Measurements from ENCODE around the gene ZNF697.

ZNF697 gene

GRCh38 chr1:119647734-119648619 is at the start of gene ZNF697:
ZNF697 (minus strand) TSS chr1:119648266; CDS start chr1:119626100, 22,166 bp downstream.
- peak; percentile 94 to 97 for DNase-seq

GRCh38 chr1:119697598-119697997 is 49.5 kb upstream of the ZNF697 start:
- no peak for DNase-seq

GRCh38 chr1:119696863-119697262 is 48.8 kb upstream of the ZNF697 start:
- peak in 1 of 2 experiments; percentile 30 for DNase-seq

- no peak for DNase-seq
Measured at GRCh38 chr1:119689511-119689910, 41.4 kb upstream of the ZNF697 start.

GRCh38 chr1:119688810-119689209 is 40.7 kb upstream of the ZNF697 start:
- no peak for DNase-seq

- no peak for DNase-seq
Measured at GRCh38 chr1:119687434-119688079, 39.5 kb upstream of the ZNF697 start.

GRCh38 chr1:119686661-119687060 is 38.6 kb upstream of the ZNF697 start:
- peak; percentile 76 to 79 for DNase-seq

GRCh38 chr1:119683893-119684292 is 35.8 kb upstream of the ZNF697 start:
- DNase-seq, result peak in 1 of 2 experiments; percentile 14

GRCh38 chr1:119682141-119682540 is 34.1 kb upstream of the ZNF697 start:
- no peak for DNase-seq

- DNase-seq, result no peak
Measured at GRCh38 chr1:119681560-119681959, 33.5 kb upstream of the ZNF697 start.

- no peak for DNase-seq
Measured at GRCh38 chr1:119680723-119681122, 32.7 kb upstream of the ZNF697 start.

GRCh38 chr1:119680193-119680592 is 32.1 kb upstream of the ZNF697 start:
- DNase-seq, result no peak

GRCh38 chr1:119679223-119679622 is 31.2 kb upstream of the ZNF697 start:
- DNase-seq, result no peak

- peak in 1 of 2 experiments; percentile 15 for DNase-seq
Measured at GRCh38 chr1:119676571-119677206, 28.6 kb upstream of the ZNF697 start.

- DNase-seq, result peak; percentile 89 to 93
Measured at GRCh38 chr1:119675349-119676345, 27.6 kb upstream of the ZNF697 start.

GRCh38 chr1:119674835-119675289 is 26.8 kb upstream of the ZNF697 start:
- DNase-seq, result peak; percentile 72 to 84

GRCh38 chr1:119674111-119674526 is 26.1 kb upstream of the ZNF697 start:
- DNase-seq, result peak; percentile 64 to 76

GRCh38 chr1:119673171-119673940 is 25.3 kb upstream of the ZNF697 start:
- no peak for DNase-seq

- no peak for DNase-seq
Measured at GRCh38 chr1:119670898-119671297, 22.8 kb upstream of the ZNF697 start.

GRCh38 chr1:119667173-119667572 is 19.1 kb upstream of the ZNF697 start:
- DNase-seq, result no peak

GRCh38 chr1:119664067-119664466 is 16.0 kb upstream of the ZNF697 start:
- DNase-seq, result no peak

Data from NCI-H526 (cell line).